ENCODE results near the gene ABHD5.

The ABHD5 gene

GRCh38 chr3:43755516-43756200 lies 64.9 kb downstream of the ABHD5 start:
- POLR2A ChIA-PET = no interaction called here
- CTCF ChIA-PET = interaction anchor here (0.7 to 3.3 kb wide), 4 partner anchors 8 to 794 kb away, joined by 3 to 21 read pairs (median 3); no protein-coding TSS in a partner anchor
- no peak for DNase-seq (ENCODE audit: low read depth, low spot score)
- no peak for TF ChIP-seq CTCF (IDR thresholded peaks at IDR 0.05; ENCODE audit: insufficient read depth, low read length, missing control alignments)
- H3K4me3 ChIP-seq (ENCODE audit: low read depth, low read length) = no peak overlapping the region

- CTCF ChIA-PET = interaction anchor here (0.9 to 3.6 kb wide), 5 partner anchors 8 to 214 kb away, joined by 4 to 29 read pairs (median 5); no protein-coding TSS in a partner anchor
Observed at GRCh38 chr3:43757666-43758321, 67.1 kb downstream of the ABHD5 start.

GRCh38 chr3:43758592-43759225 lies 68.0 kb downstream of the ABHD5 start:
- no peak overlapping the region for H3K4me3 ChIP-seq (ENCODE audit: low read depth, low read length)
- DNase-seq (ENCODE audit: low read depth, low spot score) = no peak
- ChIA-PET POLR2A (interaction anchor here (1.2 kb wide), 2 partner anchors 11 to 36 kb away, joined by 4 read pairs; no protein-coding TSS in a partner anchor), CTCF (interaction anchor here (0.9 to 3.6 kb wide), 4 partner anchors 9 to 238 kb away, joined by 3 to 29 read pairs (median 4); no protein-coding TSS in a partner anchor)
- no peak for TF ChIP-seq CTCF (IDR thresholded peaks at IDR 0.05; ENCODE audit: insufficient read depth, low read length, missing control alignments)

More at GRCh38 chr3:43757666-43758321, 67.1 kb downstream of the ABHD5 start:
- DNase-seq (ENCODE audit: low read depth, low spot score) = no peak
- no peak for TF ChIP-seq CTCF (IDR thresholded peaks at IDR 0.05; ENCODE audit: insufficient read depth, low read length, missing control alignments)
- POLR2A ChIA-PET = interaction anchor here (0.6 kb wide), 1 partner anchor 257 kb away, joined by 3 read pairs; no protein-coding TSS in a partner anchor
- no peak overlapping the region for H3K4me3 ChIP-seq (ENCODE audit: low read depth, low read length)

GRCh38 chr3:43759297-43759782 lies 68.6 kb downstream of the ABHD5 start:
- ChIA-PET POLR2A (interaction anchor here (1.2 kb wide), 2 partner anchors 10 to 35 kb away, joined by 4 read pairs; no protein-coding TSS in a partner anchor), CTCF (interaction anchor here (0.6 to 3.6 kb wide), 5 partner anchors 9 to 790 kb away, joined by 3 to 29 read pairs (median 4); no protein-coding TSS in a partner anchor)
- H3K4me3 ChIP-seq (ENCODE audit: low read depth, low read length) = no peak overlapping the region
- peak; percentile 0 for TF ChIP-seq CTCF (IDR thresholded peaks at IDR 0.05; ENCODE audit: insufficient read depth, low read length, missing control alignments)
- DNase-seq (ENCODE audit: low read depth, low spot score) = peak; percentile 36

GRCh38 chr3:43759938-43760337 lies 69.2 kb downstream of the ABHD5 start:
- POLR2A ChIA-PET = interaction anchor here (1.2 kb wide), 2 partner anchors 10 to 35 kb away, joined by 4 read pairs; no protein-coding TSS in a partner anchor
- no peak overlapping the region for H3K4me3 ChIP-seq (ENCODE audit: low read depth, low read length)
- no peak for DNase-seq (ENCODE audit: low read depth, low spot score)
- TF ChIP-seq CTCF (IDR thresholded peaks at IDR 0.05; ENCODE audit: insufficient read depth, low read length, missing control alignments) = no peak
- CTCF ChIA-PET = interaction anchor here (0.6 to 3.6 kb wide), 4 partner anchors 8 to 791 kb away, joined by 3 to 29 read pairs (median 4); no protein-coding TSS in a partner anchor
